ENCODE measurements around the gene GSTK1. TPM values are rescaled to one million over a fixed set of nuclear protein-coding genes. Genes with fewer than 3 reads are reported as not detected.
A peak's percentile ranks its signal among the peaks of the same experiment; 100 is the strongest.

GSTK1 gene
- total RNA-seq, 1 experiment from 2014 or later = 239 TPM

GRCh38 chr7:143247372-143247771 lies 15.9 kb upstream of the GSTK1 start:
- BruUV-seq (replicated peaks) = no TSS peak
- no peaks in the 10 kb centered on the region for H3K9me2 ChIP-seq (ENCODE audit: insufficient read depth)
- no peak overlapping the region for H3K4me3 ChIP-seq
- peak overlapping the region; percentile 83 for H3K4me2 ChIP-seq
- TF ChIP-seq CTCF (conservative IDR thresholded peaks at IDR 0.05) (no peak), EZH2 (IDR thresholded peaks at IDR 0.05; ENCODE audit: low read depth) (no peak)
- DNase-seq = no peak
- H3K4me1 ChIP-seq (replicated peaks; ENCODE audit: insufficient read depth) = peaks cover 78% of the 10 kb centered on the region
- no peaks in the 10 kb centered on the region for H3K27me3 ChIP-seq (ENCODE audit: insufficient read depth, low read depth)
- H3K36me3 ChIP-seq (ENCODE audit: low read depth) = no peaks in the 10 kb centered on the region
- no peak overlapping the region for H2AFZ ChIP-seq
- peak overlapping the region; percentile 95 for H3K27ac ChIP-seq
- no peaks in the 10 kb centered on the region for H3K79me2 ChIP-seq (ENCODE audit: low read depth)
- ChIA-PET CTCF (interaction anchor here (1.1 kb wide), 1 partner anchor 36 kb away, joined by 3 read pairs; no protein-coding TSS in a partner anchor), POLR2A (ENCODE audit: unreplicated experiment) (interaction anchor here (0.6 kb wide), 1 partner anchor 25 kb away, joined by 4 read pairs; no protein-coding TSS in a partner anchor)
- no peaks in the 10 kb centered on the region; the same call in 1 of the 2 replicates for H3K9me3 ChIP-seq (ENCODE audit: insufficient read depth, low read depth)
- H3F3A ChIP-seq (ENCODE audit: insufficient read depth, low read depth) = peaks cover 52% of the 10 kb centered on the region
- no peaks in the 10 kb centered on the region for H4K20me1 ChIP-seq (ENCODE audit: insufficient read depth)
- intact Hi-C loops (cut with micrococcal nuclease; ENCODE audit: unreplicated experiment) = loop anchor here (10.0 kb wide), 1 partner anchor 877 kb away; the partner anchor contains the start of gene OR2A14

DNA sequence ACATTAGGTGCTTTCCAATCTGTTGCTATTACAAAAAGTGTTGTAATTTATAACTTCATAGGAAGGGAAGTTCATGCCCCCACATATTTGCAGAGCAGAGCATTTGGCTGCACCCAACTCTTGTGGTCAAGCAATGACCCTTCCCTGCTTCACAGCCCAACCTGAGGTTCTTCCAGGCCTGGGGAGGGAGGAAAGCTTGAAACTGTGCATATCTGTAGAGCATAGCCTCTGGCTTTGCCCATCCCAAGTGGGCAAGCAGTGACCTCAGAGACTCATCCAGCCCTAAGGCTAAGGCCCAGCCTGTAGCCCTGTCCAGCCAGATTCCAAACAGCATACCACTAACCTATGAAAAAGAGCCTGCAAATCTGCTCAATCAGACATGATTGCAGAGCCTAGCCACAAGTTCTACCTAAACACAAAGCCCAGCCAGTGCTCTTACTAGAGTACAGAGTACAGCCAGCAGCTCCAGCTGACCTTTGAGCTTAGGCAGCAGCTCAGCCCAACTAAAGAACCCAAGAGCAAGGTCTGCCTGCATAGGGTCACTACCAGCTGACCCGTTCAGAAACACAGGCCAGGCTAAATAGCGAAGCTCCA lies 14.4 kb upstream of the GSTK1 start:
- H3K27me3 ChIP-seq (ENCODE audit: insufficient read depth, low read depth) = no peaks in the 10 kb centered on the region
- peaks cover 76% of the 10 kb centered on the region for H3K4me1 ChIP-seq (replicated peaks; ENCODE audit: insufficient read depth)
- peak overlapping the region; percentile 95 for H3K27ac ChIP-seq
- no peak overlapping the region for H2AFZ ChIP-seq
- no TSS peak for BruUV-seq (replicated peaks)
- H3K9me3 ChIP-seq (ENCODE audit: insufficient read depth, low read depth) = peaks cover 3% of the 10 kb centered on the region; the same call in 1 of the 2 replicates
- intact Hi-C loops (cut with micrococcal nuclease; ENCODE audit: unreplicated experiment) = loop anchor here (1.0 to 10.0 kb wide), 5 partner anchors 10 to 876 kb away; partner anchors contain the start of genes GSTK1, OR2A14 and ZYX
- POLR2A ChIA-PET (ENCODE audit: unreplicated experiment) = interaction anchor here (0.6 to 1.1 kb wide), 7 partner anchors 15 to 829 kb away, joined by 3 to 6 read pairs (median 4); partner anchors contain the start of genes CASP2 and GSTK1
- H3K36me3 ChIP-seq (ENCODE audit: low read depth) = no peaks in the 10 kb centered on the region
- H3K4me2 ChIP-seq = peak overlapping the region; percentile 83
- CTCF ChIA-PET = interaction anchor here (0.5 to 1.6 kb wide), 4 partner anchors 8 to 1273 kb away, joined by 3 to 12 read pairs (median 6); partner anchors contain the start of gene EPHB6
- TF ChIP-seq CTCF (conservative IDR thresholded peaks at IDR 0.05) = no peak
- no peak for TF ChIP-seq EZH2 (IDR thresholded peaks at IDR 0.05; ENCODE audit: low read depth)
- H3F3A ChIP-seq (ENCODE audit: insufficient read depth, low read depth) = peaks cover 52% of the 10 kb centered on the region
- H3K9me2 ChIP-seq (ENCODE audit: insufficient read depth) = no peaks in the 10 kb centered on the region
- H3K79me2 ChIP-seq (ENCODE audit: low read depth) = no peaks in the 10 kb centered on the region
- peak; percentile 91 to 100 for DNase-seq
- H3K4me3 ChIP-seq = peak overlapping the region; percentile 32; the same call in 1 of the 2 replicates
- H4K20me1 ChIP-seq (ENCODE audit: insufficient read depth) = no peaks in the 10 kb centered on the region

GRCh38 chr7:143250199-143250598 lies 13.0 kb upstream of the GSTK1 start:
- H3K27ac ChIP-seq = peak overlapping the region; percentile 95
- peaks cover 63% of the 10 kb centered on the region for H3K4me1 ChIP-seq (replicated peaks; ENCODE audit: insufficient read depth)
- CTCF ChIA-PET = interaction anchor here (0.9 kb wide), 1 partner anchor 10 kb away, joined by 3 read pairs; no protein-coding TSS in a partner anchor
- H3K9me2 ChIP-seq (ENCODE audit: insufficient read depth) = no peaks in the 10 kb centered on the region
- H3K27me3 ChIP-seq (ENCODE audit: insufficient read depth, low read depth) = no peaks in the 10 kb centered on the region
- POLR2A ChIA-PET (ENCODE audit: unreplicated experiment) = no interaction called here
- DNase-seq = no peak
- H3K36me3 ChIP-seq (ENCODE audit: low read depth) = no peaks in the 10 kb centered on the region
- no peak overlapping the region for H2AFZ ChIP-seq
- H3K4me2 ChIP-seq = peak overlapping the region; percentile 83
- H3F3A ChIP-seq (ENCODE audit: insufficient read depth, low read depth) = peaks cover 44% of the 10 kb centered on the region
- TF ChIP-seq EZH2 (IDR thresholded peaks at IDR 0.05; ENCODE audit: low read depth) = no peak
- no peak for TF ChIP-seq CTCF (conservative IDR thresholded peaks at IDR 0.05)
- intact Hi-C loops (cut with micrococcal nuclease; ENCODE audit: unreplicated experiment) = no loop called here
- no peaks in the 10 kb centered on the region for H4K20me1 ChIP-seq (ENCODE audit: insufficient read depth)
- H3K4me3 ChIP-seq = no peak overlapping the region
- H3K9me3 ChIP-seq (ENCODE audit: insufficient read depth, low read depth) = peaks cover 3% of the 10 kb centered on the region; the same call in 1 of the 2 replicates
- BruUV-seq (replicated peaks) = no TSS peak
- no peaks in the 10 kb centered on the region for H3K79me2 ChIP-seq (ENCODE audit: low read depth)

Measured in PC-9 (cell line).